ENCODE results near the gene COL9A1.

COL9A1 gene

DNA sequence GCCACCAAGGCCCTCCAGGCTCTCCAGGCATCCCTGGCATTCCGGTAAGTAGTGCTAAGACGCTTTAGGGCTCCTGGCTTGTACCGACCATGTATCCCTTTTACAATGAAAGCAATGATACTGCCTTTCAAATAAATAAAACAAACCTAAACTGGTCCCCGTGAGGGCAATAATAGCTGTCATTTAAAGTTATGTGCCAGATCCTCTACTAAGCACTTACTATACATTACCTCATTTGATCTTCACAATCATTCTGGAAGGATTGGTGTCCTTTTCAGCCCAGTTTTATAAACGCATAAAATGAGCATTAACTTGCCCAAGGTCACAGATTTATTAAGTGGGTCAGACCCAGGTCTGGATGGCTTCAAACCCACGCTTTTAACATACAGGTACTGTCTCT is 114.7 kb downstream of the COL9A1 start:
- H3K36me3 ChIP-seq (ENCODE audit: control insufficient read depth, low read length) = no peaks in the 10 kb centered on the region
- H3K4me3 ChIP-seq (ENCODE audit: low read length) = no peak overlapping the region
- TF ChIP-seq EZH2phosphoT487 (IDR thresholded peaks at IDR 0.05; ENCODE audit: borderline replicate concordance, low read length) = no peak
- TF ChIP-seq, protein P1, sequence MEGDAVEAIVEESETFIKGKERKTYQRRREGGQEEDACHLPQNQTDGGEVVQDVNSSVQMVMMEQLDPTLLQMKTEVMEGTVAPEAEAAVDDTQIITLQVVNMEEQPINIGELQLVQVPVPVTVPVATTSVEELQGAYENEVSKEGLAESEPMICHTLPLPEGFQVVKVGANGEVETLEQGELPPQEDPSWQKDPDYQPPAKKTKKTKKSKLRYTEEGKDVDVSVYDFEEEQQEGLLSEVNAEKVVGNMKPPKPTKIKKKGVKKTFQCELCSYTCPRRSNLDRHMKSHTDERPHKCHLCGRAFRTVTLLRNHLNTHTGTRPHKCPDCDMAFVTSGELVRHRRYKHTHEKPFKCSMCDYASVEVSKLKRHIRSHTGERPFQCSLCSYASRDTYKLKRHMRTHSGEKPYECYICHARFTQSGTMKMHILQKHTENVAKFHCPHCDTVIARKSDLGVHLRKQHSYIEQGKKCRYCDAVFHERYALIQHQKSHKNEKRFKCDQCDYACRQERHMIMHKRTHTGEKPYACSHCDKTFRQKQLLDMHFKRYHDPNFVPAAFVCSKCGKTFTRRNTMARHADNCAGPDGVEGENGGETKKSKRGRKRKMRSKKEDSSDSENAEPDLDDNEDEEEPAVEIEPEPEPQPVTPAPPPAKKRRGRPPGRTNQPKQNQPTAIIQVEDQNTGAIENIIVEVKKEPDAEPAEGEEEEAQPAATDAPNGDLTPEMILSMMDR (IDR thresholded peaks at IDR 0.05; ENCODE audit: low read depth, low read length, poor library complexity, severe bottlenecking) = no peak
- no peaks in the 10 kb centered on the region for H3F3A ChIP-seq (ENCODE audit: control insufficient read depth, insufficient read depth)
- no peaks in the 10 kb centered on the region for H3K4me1 ChIP-seq (ENCODE audit: control insufficient read depth, low read length)
- no peak overlapping the region for H3K4me2 ChIP-seq (ENCODE audit: low read length)
- H3K79me2 ChIP-seq (ENCODE audit: control insufficient read depth, low read length) = no peaks in the 10 kb centered on the region
- H3K27me3 ChIP-seq (ENCODE audit: control insufficient read depth, low read length) = no peaks in the 10 kb centered on the region
- no peaks in the 10 kb centered on the region for H3K9me2 ChIP-seq (replicated peaks; ENCODE audit: control insufficient read depth, low read length)
- H3K9me3 ChIP-seq (ENCODE audit: control insufficient read depth, insufficient read depth, low read length) = no peaks in the 10 kb centered on the region
- H3K27ac ChIP-seq (ENCODE audit: low read depth, low read length) = no peak overlapping the region
- no peaks in the 10 kb centered on the region for H4K20me1 ChIP-seq (ENCODE audit: control insufficient read depth, insufficient read depth, low read depth, low read length)

DNA sequence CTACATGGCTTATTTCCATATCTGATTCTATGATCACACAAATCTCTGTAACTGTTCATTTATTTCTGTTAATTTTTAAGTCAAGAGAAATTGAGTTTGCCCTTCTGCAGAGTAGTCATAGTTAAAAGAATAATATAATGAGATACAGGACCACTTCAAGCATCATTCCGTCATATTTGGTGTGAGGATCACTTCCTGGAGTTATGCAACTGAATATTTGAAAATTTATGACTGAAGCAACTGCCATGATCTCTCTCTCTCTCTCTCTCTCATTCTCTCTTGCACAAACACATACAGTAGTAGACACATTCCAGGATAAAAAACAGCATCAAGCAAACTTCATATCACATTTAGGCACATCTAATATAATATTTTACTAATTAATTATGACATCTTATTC is 116.4 kb downstream of the COL9A1 start:
- H3F3A ChIP-seq (ENCODE audit: control insufficient read depth, insufficient read depth) = no peaks in the 10 kb centered on the region
- no peak overlapping the region for H3K27ac ChIP-seq (ENCODE audit: low read depth, low read length)
- H3K36me3 ChIP-seq (ENCODE audit: control insufficient read depth, low read length) = no peaks in the 10 kb centered on the region
- H3K4me1 ChIP-seq (ENCODE audit: control insufficient read depth, low read length) = no peaks in the 10 kb centered on the region
- H4K20me1 ChIP-seq (ENCODE audit: control insufficient read depth, insufficient read depth, low read depth, low read length) = no peaks in the 10 kb centered on the region
- H3K9me3 ChIP-seq (ENCODE audit: control insufficient read depth, insufficient read depth, low read length) = no peaks in the 10 kb centered on the region
- TF ChIP-seq, protein P1 (IDR thresholded peaks at IDR 0.05; ENCODE audit: low read depth, low read length, poor library complexity, severe bottlenecking) = no peak
- TF ChIP-seq EZH2phosphoT487 (IDR thresholded peaks at IDR 0.05; ENCODE audit: borderline replicate concordance, low read length) = no peak
- H3K79me2 ChIP-seq (ENCODE audit: control insufficient read depth, low read length) = no peaks in the 10 kb centered on the region
- H3K4me3 ChIP-seq (ENCODE audit: low read length) = no peak overlapping the region
- H3K9me2 ChIP-seq (replicated peaks; ENCODE audit: control insufficient read depth, low read length) = no peaks in the 10 kb centered on the region
- no peak overlapping the region for H3K4me2 ChIP-seq (ENCODE audit: low read length)
- no peaks in the 10 kb centered on the region for H3K27me3 ChIP-seq (ENCODE audit: control insufficient read depth, low read length)

DNA sequence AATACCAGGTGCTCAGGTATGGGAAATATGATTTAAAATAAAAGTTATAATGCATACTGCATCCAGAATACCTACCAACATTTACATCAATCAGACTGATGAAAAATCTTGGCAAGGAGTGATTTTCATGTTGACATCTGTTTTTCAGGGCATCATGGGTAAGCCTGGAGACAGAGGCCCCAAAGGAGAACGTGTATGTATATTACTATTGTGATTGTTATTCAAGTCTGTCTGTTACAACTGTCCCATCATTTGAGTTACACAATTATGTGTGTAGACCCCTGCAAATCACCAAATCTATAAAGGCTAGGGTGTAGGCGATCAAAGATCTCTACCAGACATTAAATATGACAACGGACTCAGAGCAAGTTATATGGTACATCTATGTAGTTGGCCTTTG is 118.2 kb downstream of the COL9A1 start:
- TF ChIP-seq, protein P1 (IDR thresholded peaks at IDR 0.05; ENCODE audit: low read depth, low read length, poor library complexity, severe bottlenecking) = no peak
- TF ChIP-seq EZH2phosphoT487 (IDR thresholded peaks at IDR 0.05; ENCODE audit: borderline replicate concordance, low read length) = no peak
- Histone ChIP-seq H3K4me3 (ENCODE audit: low read length) (no peak overlapping the region), H3K4me2 (ENCODE audit: low read length) (no peak overlapping the region), H3F3A (ENCODE audit: control insufficient read depth, insufficient read depth) (no peaks in the 10 kb centered on the region), H3K9me2 (replicated peaks; ENCODE audit: control insufficient read depth, low read length) (no peaks in the 10 kb centered on the region), H3K27me3 (ENCODE audit: control insufficient read depth, low read length) (no peaks in the 10 kb centered on the region), H3K9me3 (ENCODE audit: control insufficient read depth, insufficient read depth, low read length) (no peaks in the 10 kb centered on the region), H4K20me1 (ENCODE audit: control insufficient read depth, insufficient read depth, low read depth, low read length) (no peaks in the 10 kb centered on the region), H3K4me1 (ENCODE audit: control insufficient read depth, low read length) (no peaks in the 10 kb centered on the region), H3K27ac (ENCODE audit: low read depth, low read length) (no peak overlapping the region), H3K79me2 (ENCODE audit: control insufficient read depth, low read length) (no peaks in the 10 kb centered on the region), H3K36me3 (ENCODE audit: control insufficient read depth, low read length) (no peaks in the 10 kb centered on the region)

DNA sequence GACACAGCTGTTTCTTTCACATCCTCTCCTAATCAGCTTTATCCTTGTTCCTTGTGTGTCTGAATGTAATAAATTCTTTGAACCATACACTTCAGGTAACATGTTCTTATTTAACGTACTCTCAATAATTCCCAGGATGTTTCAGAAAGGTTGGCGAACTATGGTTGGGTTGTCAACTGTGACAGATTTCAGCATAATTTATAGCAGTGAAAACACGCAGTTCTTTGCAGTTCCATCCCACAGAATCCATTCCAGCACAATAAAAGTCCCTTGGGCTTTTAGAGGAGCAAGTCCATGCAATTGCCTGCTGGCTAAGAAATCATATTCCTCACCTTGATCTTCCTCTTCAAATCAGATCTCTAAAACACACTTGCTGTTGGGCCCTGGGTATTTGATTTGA is 119.3 kb downstream of the COL9A1 start:
- no peak overlapping the region for H3K27ac ChIP-seq (ENCODE audit: low read depth, low read length)
- TF ChIP-seq EZH2phosphoT487 (IDR thresholded peaks at IDR 0.05; ENCODE audit: borderline replicate concordance, low read length) = no peak
- TF ChIP-seq, protein P1 (IDR thresholded peaks at IDR 0.05; ENCODE audit: low read depth, low read length, poor library complexity, severe bottlenecking) = no peak
- no peaks in the 10 kb centered on the region for H3K27me3 ChIP-seq (ENCODE audit: control insufficient read depth, low read length)
- H3K36me3 ChIP-seq (ENCODE audit: control insufficient read depth, low read length) = no peaks in the 10 kb centered on the region
- no peaks in the 10 kb centered on the region for H3K4me1 ChIP-seq (ENCODE audit: control insufficient read depth, low read length)
- no peak overlapping the region for H3K4me3 ChIP-seq (ENCODE audit: low read length)
- no peaks in the 10 kb centered on the region for H3K79me2 ChIP-seq (ENCODE audit: control insufficient read depth, low read length)
- H3K9me2 ChIP-seq (replicated peaks; ENCODE audit: control insufficient read depth, low read length) = no peaks in the 10 kb centered on the region
- no peaks in the 10 kb centered on the region for H4K20me1 ChIP-seq (ENCODE audit: control insufficient read depth, insufficient read depth, low read depth, low read length)
- no peaks in the 10 kb centered on the region for H3F3A ChIP-seq (ENCODE audit: control insufficient read depth, insufficient read depth)
- H3K4me2 ChIP-seq (ENCODE audit: low read length) = no peak overlapping the region
- H3K9me3 ChIP-seq (ENCODE audit: control insufficient read depth, insufficient read depth, low read length) = no peaks in the 10 kb centered on the region
